ENCODE data around the gene KLRG1. TPM values are rescaled to one million over a fixed set of nuclear protein-coding genes. Genes with fewer than 3 reads are reported as not detected.

KLRG1 gene
- polyA plus RNA-seq, 3 donors from 2014 or later = 183 to 569 (median 308) TPM

DNA sequence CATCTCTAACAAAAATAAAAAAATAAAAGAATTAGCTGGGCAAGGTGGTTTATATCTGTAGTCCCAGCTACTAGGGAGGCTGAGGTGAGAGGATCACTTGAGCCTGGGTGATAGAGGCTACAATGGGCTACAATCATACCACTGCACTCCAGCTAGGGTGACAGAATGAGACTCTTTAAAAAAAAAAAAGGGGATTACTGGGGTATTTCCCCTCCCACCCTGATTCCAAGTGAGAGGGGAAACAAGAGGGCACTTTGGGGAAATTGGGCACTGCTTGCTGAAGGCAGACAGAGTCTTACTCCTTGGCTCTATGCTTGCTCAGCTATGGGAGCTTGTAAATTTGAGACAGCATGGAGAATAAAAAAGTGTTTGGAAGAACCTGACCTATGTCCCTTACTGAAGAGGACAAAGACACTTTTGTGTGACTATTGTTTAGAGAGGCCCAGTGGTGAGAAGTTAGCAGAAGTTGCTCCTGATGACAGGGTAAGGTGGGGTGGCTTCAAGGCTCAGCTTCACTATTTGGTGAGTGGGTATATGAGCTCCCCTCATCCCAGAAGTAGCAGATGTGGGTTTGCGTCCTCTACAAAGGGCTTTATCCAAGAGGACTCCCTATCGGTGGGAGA lies 44.0 kb downstream of the KLRG1 start:
- H3K4me3 Mint-ChIP-seq = no peak overlapping the region
- H3K9me3 Mint-ChIP-seq = no peaks in the 10 kb centered on the region
- no peak for DNase-seq
- peaks cover 73 to 84% of the 10 kb centered on the region in 2 donors for H3K4me1 Mint-ChIP-seq
- H3K27ac Mint-ChIP-seq = peak overlapping the region in 5 of 6 donors; percentile 5 to 70 (median 21)
- H3K36me3 Mint-ChIP-seq = peaks cover 5 to 14% (median 8%) of the 10 kb centered on the region in 3 donors
- peaks cover 0 to 3% (median 0%) of the 10 kb centered on the region in 3 donors for H3K27me3 Mint-ChIP-seq (ENCODE audit: low read depth in 3 of 3)

DNA sequence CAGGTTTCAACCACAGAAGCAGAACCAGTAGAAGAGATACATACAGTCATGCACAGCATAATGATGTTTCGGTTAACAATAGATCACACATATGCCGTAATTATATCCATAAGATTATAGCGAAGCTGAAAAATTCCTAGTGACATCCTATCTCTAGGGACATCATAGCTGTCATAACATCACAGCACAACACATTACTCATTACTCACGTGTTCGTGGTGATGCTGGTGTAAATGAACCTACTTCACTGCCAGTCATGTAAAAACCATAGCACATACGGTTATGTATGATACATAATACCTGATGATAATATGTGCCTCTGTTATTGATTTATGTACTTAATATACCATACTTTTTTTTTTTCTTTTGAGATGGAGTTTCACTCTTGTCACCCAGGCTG lies 44.7 kb downstream of the KLRG1 start:
- Mint-ChIP-seq H3K27ac (peak overlapping the region in 1 of 6 donors; percentile 5), H3K4me3 (no peak overlapping the region), H3K9me3 (no peaks in the 10 kb centered on the region), H3K27me3 (ENCODE audit: low read depth in 3 of 3) (peaks cover 0 to 3% (median 0%) of the 10 kb centered on the region in 3 donors), H3K36me3 (peaks cover 5 to 14% (median 8%) of the 10 kb centered on the region in 3 donors), H3K4me1 (peaks cover 73 to 84% of the 10 kb centered on the region in 2 donors)
- DNase-seq = no peak

GRCh38 chr12:9036227-9036626 lies 46.9 kb downstream of the KLRG1 start:
- Mint-ChIP-seq H3K9me3 (no peaks in the 10 kb centered on the region), H3K27ac (peak overlapping the region in 4 of 6 donors; percentile 16 to 72 (median 46)), H3K27me3 (ENCODE audit: low read depth in 3 of 3) (peaks cover 0 to 3% (median 0%) of the 10 kb centered on the region in 3 donors), H3K4me3 (no peak overlapping the region), H3K4me1 (peaks cover 60 to 70% of the 10 kb centered on the region in 2 donors), H3K36me3 (peaks cover 5 to 14% (median 12%) of the 10 kb centered on the region in 3 donors)
- no peak for DNase-seq

DNA sequence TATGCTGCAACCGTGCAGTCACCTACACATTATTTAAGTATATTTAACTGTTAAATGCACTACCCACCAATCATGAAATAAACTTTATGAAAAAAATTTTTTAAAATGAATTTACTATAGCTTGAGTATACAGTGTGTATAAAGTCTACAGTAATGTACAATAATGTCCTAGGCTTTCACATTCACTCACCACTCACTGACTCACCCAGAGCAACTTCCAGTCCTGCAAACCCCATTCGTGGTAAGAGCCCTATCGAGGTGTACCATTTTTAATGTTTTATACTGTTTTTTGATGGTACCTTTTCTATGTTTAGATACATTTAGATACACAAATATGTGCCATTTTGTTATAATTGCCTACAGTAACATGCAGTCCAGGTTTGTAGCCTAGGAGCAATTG lies 48.1 kb downstream of the KLRG1 start:
- H3K4me1 Mint-ChIP-seq = peaks cover 53 to 60% of the 10 kb centered on the region in 2 donors
- H3K27ac Mint-ChIP-seq = peak overlapping the region in 2 of 6 donors; percentile 34 to 55
- no peak for DNase-seq
- H3K4me3 Mint-ChIP-seq = no peak overlapping the region
- H3K27me3 Mint-ChIP-seq (ENCODE audit: low read depth in 3 of 3) = peaks cover 0 to 3% (median 0%) of the 10 kb centered on the region in 3 donors
- peaks cover 5 to 14% (median 12%) of the 10 kb centered on the region in 3 donors for H3K36me3 Mint-ChIP-seq
- H3K9me3 Mint-ChIP-seq = no peaks in the 10 kb centered on the region

GRCh38 chr12:9039397-9039977 lies 50.1 kb downstream of the KLRG1 start:
- Mint-ChIP-seq H3K9me3 (no peaks in the 10 kb centered on the region), H3K4me3 (peak overlapping the region; percentile 2 to 60 (median 40)), H3K27ac (peak overlapping the region; percentile 7 to 86 (median 74)), H3K4me1 (peaks cover 47 to 48% of the 10 kb centered on the region in 2 donors), H3K36me3 (peaks cover 0 to 10% (median 9%) of the 10 kb centered on the region in 3 donors), H3K27me3 (ENCODE audit: low read depth in 3 of 3) (peaks cover 0 to 3% (median 0%) of the 10 kb centered on the region in 3 donors)
- DNase-seq = peak; percentile 62 to 68 (median 66)

DNA sequence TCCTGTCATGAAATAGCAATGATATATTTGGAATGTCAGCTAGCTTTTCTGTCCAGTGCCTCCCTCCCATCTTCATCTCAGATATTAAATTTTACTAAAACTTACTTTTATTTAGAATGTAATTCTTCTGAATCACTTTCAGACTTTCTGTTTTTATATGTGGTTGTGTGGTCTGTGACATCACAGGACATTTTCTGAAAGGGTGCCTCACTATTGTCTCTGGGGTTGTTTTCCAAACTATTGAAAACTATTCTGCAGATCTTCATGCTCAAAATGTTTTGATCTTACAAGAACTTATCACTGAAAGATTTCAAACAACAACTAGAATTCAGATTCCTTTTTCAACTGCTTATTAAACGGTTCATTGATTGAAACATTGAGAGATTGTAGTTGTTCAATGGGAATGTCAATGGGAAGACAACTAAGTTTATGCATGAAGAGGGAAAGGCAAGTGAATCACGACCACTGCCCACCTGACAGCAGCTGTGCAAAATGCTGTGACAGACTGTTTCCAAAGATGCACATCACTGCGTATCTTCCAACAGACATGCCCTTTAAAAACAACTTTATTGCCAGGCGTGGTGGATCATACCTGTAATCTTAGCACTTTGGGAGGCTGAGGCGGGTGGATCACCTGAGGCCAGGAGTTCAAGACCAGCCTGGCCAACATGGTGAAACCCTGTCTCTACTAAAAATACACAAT lies 51.3 kb downstream of the KLRG1 start:
- no peak for DNase-seq
- no peaks in the 10 kb centered on the region for H3K9me3 Mint-ChIP-seq
- H3K36me3 Mint-ChIP-seq = peaks cover 4 to 18% (median 12%) of the 10 kb centered on the region in 3 donors
- peak overlapping the region in 1 of 6 donors; percentile 10 for H3K27ac Mint-ChIP-seq
- H3K4me1 Mint-ChIP-seq = peaks cover 44 to 46% of the 10 kb centered on the region in 2 donors
- H3K4me3 Mint-ChIP-seq = no peak overlapping the region
- H3K27me3 Mint-ChIP-seq (ENCODE audit: low read depth in 3 of 3) = peaks cover 0 to 3% (median 0%) of the 10 kb centered on the region in 3 donors

- Mint-ChIP-seq H3K4me3 (no peak overlapping the region), H3K27ac (no peak overlapping the region), H3K27me3 (ENCODE audit: low read depth in 3 of 3) (peaks cover 0 to 3% (median 0%) of the 10 kb centered on the region in 3 donors), H3K9me3 (no peaks in the 10 kb centered on the region), H3K4me1 (peaks cover 44 to 46% of the 10 kb centered on the region in 2 donors), H3K36me3 (peaks cover 10 to 19% (median 11%) of the 10 kb centered on the region in 3 donors)
- DNase-seq = no peak
Observed at GRCh38 chr12:9041321-9041720, 52.0 kb downstream of the KLRG1 start.

GRCh38 chr12:9043766-9044165 lies 54.4 kb downstream of the KLRG1 start:
- no peaks in the 10 kb centered on the region for H3K27me3 Mint-ChIP-seq (ENCODE audit: low read depth in 3 of 3)
- peaks cover 10 to 16% (median 11%) of the 10 kb centered on the region in 3 donors for H3K36me3 Mint-ChIP-seq
- DNase-seq = no peak
- no peak overlapping the region for H3K4me3 Mint-ChIP-seq
- H3K4me1 Mint-ChIP-seq = peaks cover 28 to 37% of the 10 kb centered on the region in 2 donors
- peak overlapping the region in 1 of 6 donors; percentile 13 for H3K27ac Mint-ChIP-seq
- H3K9me3 Mint-ChIP-seq = no peaks in the 10 kb centered on the region

GRCh38 chr12:9047105-9047504 lies 57.8 kb downstream of the KLRG1 start:
- no peak for DNase-seq
- Mint-ChIP-seq H3K9me3 (no peaks in the 10 kb centered on the region), H3K27me3 (ENCODE audit: low read depth in 3 of 3) (no peaks in the 10 kb centered on the region), H3K27ac (peak overlapping the region in 1 of 6 donors; percentile 55), H3K4me1 (peaks cover 22 to 36% of the 10 kb centered on the region in 2 donors), H3K36me3 (peaks cover 10 to 12% (median 11%) of the 10 kb centered on the region in 3 donors), H3K4me3 (no peak overlapping the region)

DNA sequence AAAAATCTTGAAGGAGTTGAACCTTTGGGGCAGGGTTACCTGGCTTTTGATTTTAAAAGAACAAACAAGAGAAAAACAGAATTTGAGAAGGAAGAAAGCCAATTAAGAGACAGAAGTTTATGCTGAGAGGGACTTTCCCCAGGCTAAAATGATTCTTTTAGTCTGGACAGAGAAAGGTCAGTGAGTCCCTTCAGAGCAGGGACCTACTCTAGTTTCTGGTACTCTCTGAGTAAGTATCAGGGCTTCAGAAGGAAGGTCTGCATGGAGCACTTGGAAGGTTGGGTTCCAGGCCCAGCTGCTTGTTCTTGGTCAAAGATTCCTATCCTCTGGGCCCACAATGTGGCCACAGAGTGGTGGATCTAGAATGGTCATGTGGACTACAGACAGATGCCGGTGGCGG lies 59.6 kb downstream of the KLRG1 start:
- Mint-ChIP-seq H3K27me3 (ENCODE audit: low read depth in 3 of 3) (peaks cover 0 to 2% (median 0%) of the 10 kb centered on the region in 3 donors), H3K4me3 (no peak overlapping the region), H3K27ac (peak overlapping the region in 5 of 6 donors; percentile 60 to 78 (median 76)), H3K9me3 (no peaks in the 10 kb centered on the region), H3K4me1 (peaks cover 17 to 31% of the 10 kb centered on the region in 2 donors), H3K36me3 (peaks cover 9 to 11% (median 10%) of the 10 kb centered on the region in 3 donors)
- DNase-seq = no peak

GRCh38 chr12:9049520-9050133 lies 60.3 kb downstream of the KLRG1 start:
- H3K27ac Mint-ChIP-seq = peak overlapping the region in 2 of 6 donors; percentile 20 to 60
- no peaks in the 10 kb centered on the region for H3K9me3 Mint-ChIP-seq
- peaks cover 9 to 11% (median 10%) of the 10 kb centered on the region in 3 donors for H3K36me3 Mint-ChIP-seq
- peaks cover 0 to 2% (median 0%) of the 10 kb centered on the region in 3 donors for H3K27me3 Mint-ChIP-seq (ENCODE audit: low read depth in 3 of 3)
- no peak overlapping the region for H3K4me3 Mint-ChIP-seq
- DNase-seq = peak; percentile 30 to 45 (median 39)
- H3K4me1 Mint-ChIP-seq = peaks cover 17 to 31% of the 10 kb centered on the region in 2 donors

DNA sequence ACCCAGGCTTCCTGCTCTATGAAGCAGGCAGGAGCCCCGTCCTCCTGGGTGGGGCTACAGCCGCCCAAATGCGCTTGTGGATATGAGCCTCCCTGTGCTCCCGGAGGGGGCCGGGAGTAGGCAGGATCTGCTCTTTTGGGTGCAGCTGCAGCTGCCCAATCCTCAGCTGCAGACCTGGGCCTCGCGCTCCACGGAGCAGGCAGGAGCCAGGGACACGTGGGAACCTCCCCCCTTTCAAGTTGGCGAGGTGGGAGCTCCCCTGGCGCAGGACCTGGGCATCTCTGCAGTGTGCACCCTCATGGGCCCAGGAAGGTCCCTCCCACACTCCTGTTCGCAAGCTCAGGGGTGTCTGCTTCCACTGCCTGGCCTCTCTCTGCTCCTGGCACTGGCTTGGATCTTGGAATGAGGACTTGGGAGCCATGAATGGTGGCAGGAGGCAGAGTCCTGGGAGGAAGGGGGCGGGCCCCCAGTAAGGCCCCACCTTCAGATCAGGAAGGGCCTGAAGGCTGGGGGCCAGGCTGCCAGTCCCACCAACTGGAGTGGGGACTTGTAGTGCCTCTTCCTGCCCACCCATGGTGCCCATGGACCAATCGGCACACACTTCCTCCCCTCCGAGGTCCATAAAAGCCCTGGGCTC lies 61.3 kb downstream of the KLRG1 start:
- DNase-seq = no peak

DNA sequence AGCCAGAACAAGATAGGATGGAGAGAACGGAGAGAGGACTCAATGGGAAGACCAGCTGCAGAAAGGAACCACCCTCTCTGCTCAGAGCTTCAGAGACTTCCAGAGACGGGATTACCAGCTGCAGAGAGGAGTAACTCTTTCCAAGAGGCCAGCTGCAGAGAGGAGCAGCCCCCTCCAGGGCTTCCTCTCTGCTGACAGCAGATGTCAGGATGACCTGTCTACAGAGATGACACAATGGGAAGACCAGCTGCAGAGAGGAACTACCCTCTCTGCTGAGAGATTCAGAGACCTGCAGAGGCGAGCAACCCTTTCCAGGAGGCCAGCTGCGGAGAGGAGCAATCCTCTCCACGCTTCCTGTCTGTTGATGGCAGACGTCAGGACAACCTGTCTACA lies 61.8 kb downstream of the KLRG1 start:
- Mint-ChIP-seq H3K36me3 (peaks cover 0 to 1% (median 0%) of the 10 kb centered on the region in 3 donors), H3K27me3 (ENCODE audit: low read depth in 3 of 3) (peaks cover 0 to 2% (median 0%) of the 10 kb centered on the region in 3 donors), H3K9me3 (no peaks in the 10 kb centered on the region), H3K4me1 (peaks cover 11 to 26% of the 10 kb centered on the region in 2 donors), H3K27ac (peak overlapping the region in 3 of 6 donors; percentile 34 to 71 (median 69)), H3K4me3 (no peak overlapping the region)
- DNase-seq = no peak

More for the DNA sequence above, 61.3 kb downstream of the KLRG1 start:
- H3K27me3 Mint-ChIP-seq (ENCODE audit: low read depth in 3 of 3) = peaks cover 0 to 2% (median 0%) of the 10 kb centered on the region in 3 donors
- H3K4me3 Mint-ChIP-seq = no peak overlapping the region
- no peaks in the 10 kb centered on the region for H3K9me3 Mint-ChIP-seq
- H3K27ac Mint-ChIP-seq = peak overlapping the region in 2 of 6 donors; percentile 25 to 34
- peaks cover 16 to 31% of the 10 kb centered on the region in 2 donors for H3K4me1 Mint-ChIP-seq
- H3K36me3 Mint-ChIP-seq = peaks cover 2 to 6% (median 2%) of the 10 kb centered on the region in 3 donors
